Upper lobe of right lung (tissue), 1 donor: ENCODE data around the gene ZNF365. TPM values are rescaled to one million over a fixed set of nuclear protein-coding genes. Genes with fewer than 3 reads are reported as not detected.
A peak's percentile ranks its signal among the peaks of the same experiment; 100 is the strongest.

ENCODE experiments used
- ATAC-seq: fragments of 200-7000 bp; cut with Tn5 transposase; one replicate; pipeline ENCODE4 v1.9.1; 2020; ENCODE audit warnings: mild to moderate bottlenecking, moderate library complexity
- DNase-seq: peaks from one replicate; pipeline ENCODE4 v3.0.0-alpha.2; 2020
- H3K27ac ChIP-seq: fragments of 200-600 bp; one replicate; pipeline ENCODE4 v1.8.0; 2022
- H3K27me3 ChIP-seq: fragments of 200-600 bp; one replicate; pipeline ENCODE4 v1.8.0; 2022; ENCODE audit warnings: mild to moderate bottlenecking
- H3K36me3 ChIP-seq: fragments of 200-600 bp; one replicate; pipeline ENCODE4 v1.8.0; 2022
- H3K4me1 ChIP-seq: fragments of 200-600 bp; one replicate; pipeline ENCODE4 v1.8.0; 2022
- H3K4me3 ChIP-seq: fragments of 200-600 bp; one replicate; pipeline ENCODE4 v1.8.0; 2022; ENCODE audit warnings: mild to moderate bottlenecking
- H3K9me3 ChIP-seq: fragments of 200-600 bp; one replicate; pipeline ENCODE4 v1.8.0; 2022
- CTCF ChIP-seq: fragments of 200-600 bp; IDR thresholded peaks from one replicate; pipeline ENCODE4 v1.8.0; 2022; ENCODE audit warnings: antibody characterized with exemption
- intact Hi-C: fragments of 100-400 bp; cut with DNase I; formaldehyde crosslinking; loops from one replicate; pipeline ENCODE4 v1.11.0; 2022
- total RNA-seq: library from RNA; stranded (reverse); fragmentation: NEBNext Ultra II Directional; extraction: Animal tissue kit (Norgen Biotek cat#: 25700); gene quantifications from one replicate; pipeline ENCODE4 v1.2.1, GENCODE V29; 2021
- donor health status: DM: no; HTN: yes; CAD: no; lungs with severe emphysema.

Gene ZNF365
- total RNA-seq, 1 donor from 2014 or later, result 1.3 TPM

DNA sequence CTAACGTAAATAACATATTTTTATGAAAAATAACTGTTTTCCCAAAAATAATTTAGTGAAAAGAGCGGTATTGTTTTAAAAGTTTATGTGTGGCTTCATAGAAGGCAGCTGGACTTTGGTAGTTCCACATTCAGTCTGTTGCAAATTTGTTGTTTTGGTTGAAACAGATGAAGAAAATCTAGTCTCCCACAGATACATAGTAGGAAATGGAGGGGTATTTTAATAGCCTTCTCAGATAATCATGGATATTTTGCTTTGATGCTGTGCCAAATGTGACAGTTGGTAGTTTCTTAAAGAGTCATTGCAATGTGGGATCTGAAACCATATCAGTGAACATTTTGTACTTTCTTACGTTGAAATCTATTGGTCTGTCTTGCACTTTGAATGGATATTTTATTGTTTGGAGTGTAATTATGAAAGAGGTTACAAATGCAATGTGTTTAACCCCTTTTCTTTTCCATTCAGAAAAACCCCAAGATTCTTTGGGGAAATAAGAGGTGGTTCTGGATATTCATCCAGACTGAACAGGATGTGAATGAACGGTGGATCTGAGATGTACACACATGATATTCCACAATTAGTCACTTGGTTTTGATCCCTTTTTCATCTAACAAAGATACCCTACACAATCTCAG, 10.4 kb downstream of the ZNF365 start:
- H3K36me3 ChIP-seq, result no peaks in the 10 kb centered on the region
- peak overlapping the region; percentile 20 for H3K27ac ChIP-seq
- no peaks in the 10 kb centered on the region for H3K27me3 ChIP-seq
- no peaks in the 10 kb centered on the region for H3K9me3 ChIP-seq
- DNase-seq (no peak), ATAC-seq (no peak)
- no peak for TF ChIP-seq CTCF
- intact Hi-C loops, result no loop called here
- peaks cover 8% of the 10 kb centered on the region for H3K4me1 ChIP-seq
- H3K4me3 ChIP-seq, result no peak overlapping the region

DNA sequence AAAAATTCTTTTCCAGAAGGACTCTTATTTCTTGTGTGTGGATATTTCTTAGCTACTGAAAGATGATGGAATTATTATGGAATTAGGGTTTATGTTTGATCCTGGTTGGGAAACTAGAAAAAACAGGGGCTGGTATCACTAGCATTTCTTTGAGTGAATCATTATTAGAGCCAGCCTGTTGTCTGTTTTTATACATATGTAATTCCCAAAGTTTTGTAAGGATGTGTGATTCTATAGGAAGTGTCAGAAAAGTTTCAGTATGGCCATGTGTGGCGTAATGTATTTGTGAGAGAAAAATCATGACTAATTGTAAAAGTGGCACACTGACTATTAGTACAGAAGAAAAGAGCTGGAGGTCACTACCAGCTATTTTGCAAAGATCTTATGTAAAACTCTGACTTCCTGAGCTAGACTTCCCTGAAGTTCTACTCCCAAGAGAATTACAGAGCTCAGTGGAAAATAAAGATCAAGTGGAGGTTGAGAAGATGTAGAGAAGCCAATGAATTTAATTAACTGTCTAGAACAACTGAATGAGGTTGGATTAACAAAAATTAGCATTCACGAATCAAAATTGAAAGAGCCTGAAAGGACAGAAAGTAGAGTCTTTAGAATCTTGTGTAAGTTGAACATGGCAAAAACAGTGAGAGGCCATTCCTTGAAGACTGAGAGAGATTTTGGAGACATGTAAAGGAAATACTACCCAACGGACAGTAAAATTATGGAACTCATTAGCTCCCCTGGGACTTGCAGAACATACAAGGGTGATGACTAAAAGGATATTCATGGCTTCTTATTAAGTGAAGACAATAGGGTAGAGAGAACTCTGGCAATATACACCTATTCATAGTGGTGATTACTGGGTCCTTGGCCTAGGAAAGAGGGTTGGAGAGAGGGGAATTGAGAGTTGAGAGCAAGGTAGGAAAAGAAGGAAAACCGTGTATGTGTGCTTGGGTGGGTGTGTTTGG, 12.5 kb downstream of the ZNF365 start:
- Histone ChIP-seq H3K27me3 (no peaks in the 10 kb centered on the region), H3K9me3 (no peaks in the 10 kb centered on the region), H3K27ac (no peak overlapping the region), H3K4me1 (peaks cover 8% of the 10 kb centered on the region), H3K36me3 (no peaks in the 10 kb centered on the region), H3K4me3 (no peak overlapping the region)
- ATAC-seq, result no peak
- no peak for DNase-seq
- intact Hi-C loops, result no loop called here
- no peak for TF ChIP-seq CTCF

DNA sequence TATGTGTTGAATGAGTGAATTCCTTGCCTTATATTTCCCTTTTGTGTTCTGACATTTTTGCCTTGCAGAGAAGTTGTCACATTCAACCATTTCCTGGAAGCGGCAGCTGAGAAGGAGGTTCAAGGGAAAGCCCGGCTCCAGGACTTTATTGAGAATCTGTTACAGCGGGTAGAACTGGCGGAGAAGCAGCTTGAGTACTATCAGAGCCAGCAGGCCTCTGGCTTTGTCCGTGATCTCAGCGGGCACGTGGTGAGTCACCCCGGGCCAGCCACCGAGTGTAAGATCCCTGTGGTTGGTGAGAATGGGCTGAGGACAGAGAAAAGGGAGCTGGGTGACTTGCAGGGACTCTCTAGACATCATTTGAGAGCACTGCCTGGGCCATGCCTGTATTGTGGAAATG, 14.2 kb downstream of the ZNF365 start:
- H3K4me1 ChIP-seq, result peaks cover 7% of the 10 kb centered on the region

DNA sequence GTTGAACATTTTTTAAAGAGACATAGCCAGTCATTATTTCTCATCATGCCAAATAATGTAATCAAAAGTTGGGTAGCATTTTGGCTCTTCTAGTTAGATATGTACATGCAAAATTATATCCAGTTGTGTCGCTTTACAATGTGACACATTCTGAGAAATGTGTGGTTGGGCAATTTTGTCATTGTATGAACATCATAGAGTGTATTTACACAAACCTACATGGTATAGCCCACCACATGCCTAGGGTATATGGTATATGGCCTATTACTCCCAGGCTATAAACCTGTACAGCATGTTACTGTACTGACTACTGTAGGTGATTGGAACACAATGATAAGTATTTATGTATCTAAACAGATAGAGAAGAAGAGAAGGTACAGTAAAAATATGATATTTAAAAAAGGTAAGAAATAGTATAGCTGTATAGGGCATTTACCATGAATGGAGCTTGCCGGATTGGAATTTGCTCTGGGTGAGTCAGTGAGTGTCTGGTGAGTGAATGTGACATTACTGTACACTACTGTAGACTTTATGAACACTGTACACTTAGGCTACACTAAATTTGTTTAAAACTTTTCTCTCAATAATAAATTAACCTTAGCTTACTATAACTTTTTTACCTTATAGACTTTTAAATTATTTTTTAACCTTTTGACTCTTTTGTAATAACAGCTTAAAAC, 16.5 kb downstream of the ZNF365 start:
- Histone ChIP-seq H3K4me1 (no peaks in the 10 kb centered on the region), H3K36me3 (no peaks in the 10 kb centered on the region), H3K9me3 (no peaks in the 10 kb centered on the region), H3K27me3 (no peaks in the 10 kb centered on the region), H3K27ac (no peak overlapping the region), H3K4me3 (no peak overlapping the region)
- DNase-seq (no peak), ATAC-seq (no peak)
- TF ChIP-seq CTCF, result no peak
- intact Hi-C loops, result no loop called here

More for the DNA sequence above, 14.2 kb downstream of the ZNF365 start:
- no peak for DNase-seq
- Histone ChIP-seq H3K4me3 (no peak overlapping the region), H3K27me3 (no peaks in the 10 kb centered on the region), H3K36me3 (no peaks in the 10 kb centered on the region), H3K27ac (no peak overlapping the region), H3K9me3 (no peaks in the 10 kb centered on the region)
- TF ChIP-seq CTCF, result no peak
- no peak for ATAC-seq
- intact Hi-C loops, result no loop called here

GRCh38 chr10:62393237-62393636, 19.1 kb downstream of the ZNF365 start:
- no peak overlapping the region for H3K4me3 ChIP-seq
- no peak for TF ChIP-seq CTCF
- no peaks in the 10 kb centered on the region for H3K4me1 ChIP-seq
- no peaks in the 10 kb centered on the region for H3K36me3 ChIP-seq
- ATAC-seq, result no peak
- intact Hi-C loops, result no loop called here
- H3K27ac ChIP-seq, result no peak overlapping the region
- no peaks in the 10 kb centered on the region for H3K27me3 ChIP-seq
- no peaks in the 10 kb centered on the region for H3K9me3 ChIP-seq
- DNase-seq, result no peak
